Neural progenitor cell (in vitro differentiated cells): Measurements from ENCODE around the gene TMEM178B. TPM values are rescaled to one million over a fixed set of nuclear protein-coding genes. Genes with fewer than 3 reads are reported as not detected.

ENCODE experiments used
- DNase-seq: peaks from one replicate; pipeline ENCODE4 v3.0.0-alpha.2; 2016; ENCODE audit warnings: low spot score
- H2AFZ ChIP-seq: fragments of 200-600 bp; sonication (generic); replicated peaks from 2 replicates; pipeline ENCODE4 v1.6.1; 2016; ENCODE audit warnings: antibody characterized with exemption
- H3F3A ChIP-seq: fragments of 200-600 bp; sonication (generic); 2 replicates; pipeline ENCODE4 v1.6.1; 2016; ENCODE audit warnings: antibody characterized with exemption, low read depth
- H3K27ac ChIP-seq: fragments of 200-600 bp; sonication (generic); 2 replicates; pipeline ENCODE4 v1.5.1; 2016; ENCODE audit warnings: mild to moderate bottlenecking
- H3K27me3 ChIP-seq: fragments of 200-600 bp; sonication (generic); 2 replicates; pipeline ENCODE4 v1.6.1; 2016; ENCODE audit warnings: mild to moderate bottlenecking, moderate library complexity
- H3K36me3 ChIP-seq: fragments of 200-600 bp; sonication (generic); 2 replicates; pipeline ENCODE4 v1.5.1; 2016
- H3K4me1 ChIP-seq: fragments of 200-600 bp; sonication (generic); 2 replicates; pipeline ENCODE4 v1.6.1; 2016; ENCODE audit warnings: mixed run types
- H3K4me2 ChIP-seq: fragments of 200-600 bp; sonication (generic); 2 replicates; pipeline ENCODE4 v1.6.1; 2016
- H3K4me3 ChIP-seq: fragments of 200-600 bp; sonication (generic); 2 replicates; pipeline ENCODE4 v1.5.1; 2016
- H3K79me2 ChIP-seq: fragments of 200-600 bp; sonication (generic); 2 replicates; pipeline ENCODE4 v1.6.1; 2016; ENCODE audit warnings: low read depth
- H3K9ac ChIP-seq: fragments of 200-600 bp; sonication (generic); 2 replicates; pipeline ENCODE4 v1.6.1; 2016
- H3K9me3 ChIP-seq: fragments of 200-600 bp; sonication (generic); 2 replicates; pipeline ENCODE4 v1.5.1; 2016; ENCODE audit warnings: low read depth
- H4K20me1 ChIP-seq: fragments of 200-600 bp; sonication (generic); 2 replicates; pipeline ENCODE4 v1.6.1; 2016; ENCODE audit warnings: low read depth
- H3K27ac Mint-ChIP-seq: 3 replicates; pipeline ENCODE4 v1.8.0; 2021; ENCODE audit warnings: mixed read lengths
- H3K27me3 Mint-ChIP-seq: 2 replicates; pipeline ENCODE4 v1.8.0; 2022; ENCODE audit warnings: low read depth, mild to moderate bottlenecking, inconsistent platforms, moderate library complexity, mixed read lengths; ENCODE audit not compliant: insufficient read depth
- H3K36me3 Mint-ChIP-seq: 3 replicates; pipeline ENCODE4 v1.8.0; 2021; ENCODE audit warnings: mixed read lengths
- H3K4me1 Mint-ChIP-seq: 3 replicates; pipeline ENCODE4 v1.8.0; 2021; ENCODE audit warnings: mixed read lengths
- H3K4me3 Mint-ChIP-seq: 3 replicates; pipeline ENCODE4 v1.8.0; 2021; ENCODE audit warnings: mild to moderate bottlenecking, moderate library complexity, mixed read lengths
- H3K9me3 Mint-ChIP-seq: 3 replicates; pipeline ENCODE4 v1.8.0; 2020; ENCODE audit warnings: mixed read lengths
- CTCF ChIP-seq: fragments of 200-600 bp; sonication (generic); IDR thresholded peaks from 2 replicates; pipeline ENCODE4 v1.5.1; 2017; ENCODE audit warnings: antibody characterized with exemption, mild to moderate bottlenecking
- EZH2 ChIP-seq: fragments of 200-600 bp; sonication (generic); IDR thresholded peaks from 2 replicates; pipeline ENCODE4 v1.6.1; 2017; ENCODE audit warnings: antibody characterized with exemption, mild to moderate bottlenecking, moderate library complexity
- EZH2phosphoT487 ChIP-seq: fragments of 200-600 bp; sonication (generic); IDR thresholded peaks from 2 replicates; pipeline ENCODE4 v1.6.1; 2017; ENCODE audit warnings: antibody characterized with exemption
- total RNA-seq: library from RNA; depleted of rRNA; stranded (reverse); fragments of >200 nt; gene quantifications from 2 replicates; pipeline ENCODE4 v1.2.3, GENCODE V29; 2015; ENCODE audit warnings: low replicate concordance

Gene TMEM178B
- total RNA-seq, 1 donor from 2014 or later: 2.9 TPM

- Mint-ChIP-seq H3K9me3 (no peaks in the 10 kb centered on the region), H3K4me3 (no peak overlapping the region), H3K27ac (no peak overlapping the region), H3K4me1 (no peaks in the 10 kb centered on the region), H3K36me3 (no peaks in the 10 kb centered on the region), H3K27me3 (peaks cover 9% of the 10 kb centered on the region)
- no peak for DNase-seq
- no peak overlapping the region for H3K4me3 ChIP-seq
- H3K36me3 ChIP-seq: no peaks in the 10 kb centered on the region
- no peaks in the 10 kb centered on the region for H3K27me3 ChIP-seq
- H3K9ac ChIP-seq: no peak overlapping the region
- H4K20me1 ChIP-seq: no peaks in the 10 kb centered on the region
- no peak overlapping the region for H3K27ac ChIP-seq
- H3K9me3 ChIP-seq: no peaks in the 10 kb centered on the region
- no peak overlapping the region for H3K4me2 ChIP-seq
- H3F3A ChIP-seq: no peaks in the 10 kb centered on the region
- no peak overlapping the region for H2AFZ ChIP-seq
- H3K79me2 ChIP-seq: no peaks in the 10 kb centered on the region
- TF ChIP-seq EZH2 (no peak), CTCF (no peak), EZH2phosphoT487 (no peak)
- no peaks in the 10 kb centered on the region for H3K4me1 ChIP-seq
These were observed 27.8 kb upstream of the TMEM178B start for GRCh38 chr7:141045842-141046620.

GRCh38 chr7:141053626-141054025 is 20.2 kb upstream of the TMEM178B start:
- Histone ChIP-seq H4K20me1 (no peaks in the 10 kb centered on the region), H3K9me3 (no peaks in the 10 kb centered on the region), H2AFZ (peak overlapping the region; percentile 42), H3K4me1 (no peaks in the 10 kb centered on the region), H3K79me2 (no peaks in the 10 kb centered on the region), H3K4me2 (no peak overlapping the region), H3K36me3 (no peaks in the 10 kb centered on the region), H3K27me3 (no peaks in the 10 kb centered on the region), H3K9ac (no peak overlapping the region), H3F3A (no peaks in the 10 kb centered on the region), H3K27ac (no peak overlapping the region), H3K4me3 (no peak overlapping the region)
- H3K27me3 Mint-ChIP-seq: peaks cover 2% of the 10 kb centered on the region
- no peak for DNase-seq
- no peaks in the 10 kb centered on the region for H3K36me3 Mint-ChIP-seq
- H3K27ac Mint-ChIP-seq: no peak overlapping the region
- H3K9me3 Mint-ChIP-seq: no peaks in the 10 kb centered on the region
- TF ChIP-seq EZH2phosphoT487 (no peak), CTCF (no peak), EZH2 (no peak)
- H3K4me1 Mint-ChIP-seq: no peaks in the 10 kb centered on the region
- H3K4me3 Mint-ChIP-seq: no peak overlapping the region

- Mint-ChIP-seq H3K36me3 (no peaks in the 10 kb centered on the region), H3K27me3 (peaks cover 2% of the 10 kb centered on the region), H3K4me3 (no peak overlapping the region), H3K9me3 (no peaks in the 10 kb centered on the region), H3K27ac (no peak overlapping the region), H3K4me1 (no peaks in the 10 kb centered on the region)
- H3K27ac ChIP-seq: no peak overlapping the region
- no peak overlapping the region for H3K9ac ChIP-seq
- no peak overlapping the region for H3K4me3 ChIP-seq
- H3K27me3 ChIP-seq: no peaks in the 10 kb centered on the region
- DNase-seq: no peak
- no peaks in the 10 kb centered on the region for H3K9me3 ChIP-seq
- H3K4me2 ChIP-seq: no peak overlapping the region
- no peak overlapping the region for H2AFZ ChIP-seq
- no peaks in the 10 kb centered on the region for H3K79me2 ChIP-seq
- TF ChIP-seq CTCF (no peak), EZH2phosphoT487 (no peak), EZH2 (no peak)
- H3F3A ChIP-seq: no peaks in the 10 kb centered on the region
- H3K36me3 ChIP-seq: no peaks in the 10 kb centered on the region
- H3K4me1 ChIP-seq: no peaks in the 10 kb centered on the region
- H4K20me1 ChIP-seq: no peaks in the 10 kb centered on the region
These were observed 18.7 kb upstream of the TMEM178B start for GRCh38 chr7:141055146-141055545.
